SK-N-SH treated with all-trans-retinoic acid at 6 μM for 48 hours (cell line): ENCODE results near the gene SPOCK1.

Source experiments
- ISL1 ChIP-seq: fragments of 250-450 bp; sonication (Bioruptor Pico); IDR thresholded peaks from 2 replicates; pipeline ENCODE4 v2.1.2; 2022; ENCODE audit warnings: mild to moderate bottlenecking, moderate library complexity
- POU6F1 ChIP-seq: fragments of 250-450 bp; sonication (Bioruptor Pico); IDR thresholded peaks from 2 replicates; pipeline ENCODE4 v1.8.0; 2021; ENCODE audit warnings: low read depth, mild to moderate bottlenecking, moderate library complexity, borderline replicate concordance
- ZNF70 ChIP-seq: fragments of 450-650 bp; formaldehyde crosslinking; IDR thresholded peaks from 2 replicates; pipeline ENCODE4 v1.5.0; 2020; ENCODE audit warnings: mild to moderate bottlenecking, moderate library complexity

DNA sequence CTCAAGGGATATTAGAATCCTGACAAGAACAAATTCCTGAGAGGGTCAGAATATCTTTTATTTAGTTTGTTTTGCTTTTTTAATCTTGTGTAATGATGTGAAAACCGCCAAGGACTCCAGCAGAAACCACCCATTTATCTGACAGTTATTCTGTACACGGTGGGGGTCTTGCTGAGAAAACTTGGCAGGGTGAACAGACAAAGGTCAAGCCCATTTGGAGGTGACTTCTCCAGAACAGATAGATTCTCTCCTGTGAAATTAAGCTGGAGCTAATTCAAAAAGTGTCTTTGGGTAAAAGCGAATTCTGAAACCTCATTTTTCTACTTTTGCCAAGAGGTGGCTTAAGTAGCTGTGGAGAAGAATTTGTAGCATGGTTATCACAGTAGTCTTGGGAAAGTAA, 484.4 kb downstream of the SPOCK1 start:
- no peak for TF ChIP-seq ISL1 (CRISPR knock-in tag)
- no peak for TF ChIP-seq POU6F1 (CRISPR knock-in tag)
- no peak for TF ChIP-seq ZNF70
